ENCODE measurements around the gene REEP6. TPM values are rescaled to one million over a fixed set of nuclear protein-coding genes. Genes with fewer than 3 reads are reported as not detected.

REEP6 gene
- total and polyA plus RNA-seq, 4 donors, result 16.4 to 449 (median 201) TPM

GRCh38 chr19:1445185-1445931 is 45.6 kb upstream of the REEP6 start:
- Histone ChIP-seq H3K9me3 (ENCODE audit: control insufficient read depth in 4 of 4, low read length in 3 of 4) (no peaks in the 10 kb centered on the region), H3K4me3 (ENCODE audit: low read depth in 1 of 3, low read length in 3 of 3) (peak overlapping the region in 1 of 3 donors; percentile 33), H3K36me3 (ENCODE audit: control insufficient read depth in 4 of 4, insufficient read depth in 3 of 4, low read depth in 1 of 4, low read length in 3 of 4) (peaks cover 8 to 23% (median 11%) of the 10 kb centered on the region in 4 donors), H3K9ac (ENCODE audit: low read depth in 1 of 2, low read length in 2 of 2) (no peak overlapping the region), H3K4me1 (ENCODE audit: control insufficient read depth in 4 of 4, insufficient read depth in 4 of 4, low read length in 3 of 4) (peaks cover 3 to 13% (median 11%) of the 10 kb centered on the region in 4 donors), H3K27me3 (ENCODE audit: control insufficient read depth in 4 of 4, insufficient read depth in 4 of 4, low read length in 3 of 4) (peaks cover 3 to 11% (median 10%) of the 10 kb centered on the region in 4 donors), H3K27ac (ENCODE audit: low read depth in 1 of 2, low read length in 2 of 2) (no peak overlapping the region)
- TF ChIP-seq RAD21 (IDR thresholded peaks at IDR 0.05) (peak in 1 of 2 donors; percentile 66), REST (IDR thresholded peaks at IDR 0.05) (no peak), MAX (IDR thresholded peaks at IDR 0.05) (no peak), CTCF (IDR thresholded peaks at IDR 0.05; ENCODE audit: low read depth, low read length, missing input control) (peak; percentile 91), SP1 (IDR thresholded peaks at IDR 0.05) (no peak), HNF4A (conservative IDR thresholded peaks at IDR 0.05) (no peak)
- DNase-seq (ENCODE audit: low spot score), result peak; percentile 86
- WGBS, result 3% methylated on average over 70 of the region's 70 CpGs

- Histone ChIP-seq H3K9ac (ENCODE audit: low read depth in 1 of 2, low read length in 2 of 2) (no peak overlapping the region), H3K4me1 (ENCODE audit: control insufficient read depth in 4 of 4, insufficient read depth in 4 of 4, low read length in 3 of 4) (peaks cover 3 to 13% (median 11%) of the 10 kb centered on the region in 4 donors), H3K4me3 (ENCODE audit: low read depth in 1 of 3, low read length in 3 of 3) (peak overlapping the region in 1 of 3 donors; percentile 33), H3K27ac (ENCODE audit: low read depth in 1 of 2, low read length in 2 of 2) (no peak overlapping the region), H3K36me3 (ENCODE audit: control insufficient read depth in 4 of 4, insufficient read depth in 3 of 4, low read depth in 1 of 4, low read length in 3 of 4) (peaks cover 4 to 15% (median 9%) of the 10 kb centered on the region in 4 donors), H3K9me3 (ENCODE audit: control insufficient read depth in 4 of 4, low read length in 3 of 4) (no peaks in the 10 kb centered on the region), H3K27me3 (ENCODE audit: control insufficient read depth in 4 of 4, insufficient read depth in 4 of 4, low read length in 3 of 4) (peaks cover 8 to 17% (median 13%) of the 10 kb centered on the region in 4 donors)
- TF ChIP-seq SP1 (IDR thresholded peaks at IDR 0.05) (no peak), YY1 (IDR thresholded peaks at IDR 0.05) (no peak), NR2F2 (IDR thresholded peaks at IDR 0.05) (no peak), FOXA2 (IDR thresholded peaks at IDR 0.05) (no peak)
- no peak for DNase-seq (ENCODE audit: low spot score)
- WGBS, result 4% methylated on average over 99 of the region's 99 CpGs
Observed at GRCh38 chr19:1445932-1446712, 44.9 kb upstream of the REEP6 start.
